ENCODE results near the gene RUNX2. TPM values are rescaled to one million over a fixed set of nuclear protein-coding genes. Genes with fewer than 3 reads are reported as not detected.

The RUNX2 gene
- total and polyA plus RNA-seq, 2 of the 8 experiments (the other 6 are each of a cell fraction or from before 2014, with no cell fraction given), result 0.26 to 1.2 TPM

GRCh38 chr6:45609141-45609638 is 281.1 kb downstream of the RUNX2 start (continued):
- TF ChIP-seq CBX5 (IDR thresholded peaks at IDR 0.05; ENCODE audit: low read depth, low read length), result no peak
- TF ChIP-seq EP300 (IDR thresholded peaks at IDR 0.05; ENCODE audit: borderline replicate concordance in 1 of 2, low read depth in 2 of 2, low read length in 2 of 2), result no peak
- TF ChIP-seq FOSL1 (IDR thresholded peaks at IDR 0.05; ENCODE audit: insufficient read depth, low read depth, low read length), result no peak
- TF ChIP-seq SUZ12 (IDR thresholded peaks at IDR 0.05; ENCODE audit: low read length), result no peak

Measured in H1 (cell line).